Measurements from ENCODE around the gene PPP3R2.

DNA sequence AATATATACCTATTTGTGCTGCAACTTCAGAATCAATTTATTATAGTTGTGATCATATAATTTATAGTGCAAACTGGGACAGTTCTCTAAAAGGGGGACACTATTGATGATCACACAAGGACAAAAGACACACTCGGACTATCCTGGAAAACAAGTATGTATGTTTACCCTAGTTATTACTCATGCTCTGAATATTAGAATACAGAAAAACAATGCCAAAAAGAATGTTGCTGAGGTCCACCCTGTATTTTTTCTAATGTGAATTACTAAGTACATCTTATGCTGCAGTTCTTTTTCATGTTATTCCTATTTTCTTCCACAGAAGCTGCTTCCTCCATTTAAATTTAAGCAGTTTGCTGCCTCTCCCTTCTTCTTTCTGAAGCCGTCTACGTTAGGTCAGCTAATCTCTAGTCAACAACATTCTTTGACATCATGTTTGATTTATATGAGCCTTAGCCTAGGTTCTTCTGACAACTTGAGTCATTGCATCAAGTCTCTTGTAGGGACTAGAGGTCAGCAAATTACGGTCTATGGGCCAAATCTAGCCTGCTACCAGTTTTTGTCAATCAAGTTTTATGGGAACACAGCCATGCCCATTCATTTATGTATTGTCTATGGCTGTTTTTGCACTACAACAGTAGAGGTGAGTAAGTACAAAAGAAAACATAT lies 40.1 kb upstream of the PPP3R2 start:
- TF ChIP-seq CTCF (IDR thresholded peaks at IDR 0.05) (no peak), ZFX (IDR thresholded peaks at IDR 0.05; ENCODE audit: borderline replicate concordance) (no peak)
